GM21717 (cell line): ENCODE results near the gene GABBR2.
"Not testable (repeated sequence)": the region's sequence is repeated elsewhere in the genome, so short reads cannot be mapped to it uniquely, and the experiment has no call there.

Source experiments
- ATAC-seq: cut with Tn5 transposase; IDR thresholded peaks from one replicate; pipeline ENCODE4 v1.9.1; 2021; ENCODE audit warnings: mild to moderate bottlenecking, moderate library complexity; ENCODE audit not compliant: unreplicated experiment

The GABBR2 gene

DNA sequence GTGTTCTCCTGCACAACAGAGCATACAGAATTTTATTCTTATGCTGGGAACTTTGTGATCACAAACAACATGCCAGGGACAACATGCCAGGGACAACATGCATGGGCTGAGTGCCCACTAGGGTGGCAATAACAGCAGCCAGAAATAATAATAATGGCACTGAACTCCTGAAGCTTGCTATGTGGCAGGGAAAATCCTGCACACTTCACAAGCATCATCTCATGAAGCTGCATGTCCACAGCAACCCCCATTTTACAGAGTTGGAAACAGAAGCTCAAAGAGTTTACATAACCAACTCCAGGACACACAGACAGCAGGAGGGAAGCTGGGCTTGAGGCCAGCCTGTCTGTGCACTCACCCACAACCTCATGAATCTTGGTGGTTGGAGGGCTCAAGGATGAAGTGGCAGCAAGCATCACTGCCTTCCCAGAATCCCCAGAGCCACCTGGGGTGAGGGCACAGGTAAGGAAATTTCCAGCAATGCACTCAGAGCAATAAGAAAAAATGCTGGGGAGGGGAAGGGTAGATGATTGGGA lies 111.4 kb downstream of the GABBR2 start:
- ATAC-seq: no peak

DNA sequence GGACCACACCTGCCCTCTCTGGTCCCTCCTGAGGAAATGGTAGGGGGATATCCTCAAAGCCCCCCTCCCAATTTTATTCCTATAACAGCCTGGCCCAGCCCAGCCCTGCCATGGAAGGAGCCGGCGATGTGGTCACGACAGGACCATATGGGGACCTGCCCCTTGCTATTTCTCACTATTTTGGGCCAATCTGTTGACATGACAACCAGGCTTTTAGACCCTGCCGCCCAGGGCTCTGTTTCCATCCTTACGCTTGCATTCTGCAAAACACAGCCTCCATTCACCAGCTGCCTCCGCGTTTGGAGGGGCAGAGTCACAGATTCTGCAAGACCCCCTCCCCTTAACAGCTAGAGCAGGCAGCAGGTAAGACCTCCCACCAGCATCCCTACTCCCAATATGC lies 112.2 kb downstream of the GABBR2 start:
- ATAC-seq: no peak

- no peak for ATAC-seq
Measured at GRCh38 chr9:98594546-98595160, 114.1 kb downstream of the GABBR2 start.

GRCh38 chr9:98593354-98594253 lies 115.1 kb downstream of the GABBR2 start:
- ATAC-seq: no peak

DNA sequence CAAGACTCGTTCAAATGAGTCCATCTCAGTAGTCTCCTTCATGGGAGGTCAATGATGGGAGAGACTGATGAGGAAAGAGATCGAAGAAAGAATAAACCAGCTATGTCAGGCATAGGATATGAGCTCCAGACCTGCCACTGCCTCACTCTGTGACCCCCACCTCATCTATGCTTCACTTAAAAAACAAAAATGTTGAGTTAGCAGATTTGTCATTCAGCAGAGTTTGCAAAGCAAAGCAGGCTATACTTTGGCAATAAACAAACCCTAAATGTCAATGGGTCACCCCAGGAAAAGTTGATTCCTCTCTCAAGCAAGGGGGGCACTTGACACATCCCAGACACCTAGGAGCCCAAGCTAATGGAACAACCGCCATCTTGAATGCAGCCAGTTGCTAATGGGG lies 117.0 kb downstream of the GABBR2 start:
- no peak for ATAC-seq

GRCh38 chr9:98590101-98590500 lies 118.6 kb downstream of the GABBR2 start:
- ATAC-seq: no peak

- no peak for ATAC-seq
Measured at GRCh38 chr9:98589102-98589501, 119.6 kb downstream of the GABBR2 start.

GRCh38 chr9:98584853-98585438 lies 123.8 kb downstream of the GABBR2 start:
- ATAC-seq: not testable (repeated sequence)

DNA sequence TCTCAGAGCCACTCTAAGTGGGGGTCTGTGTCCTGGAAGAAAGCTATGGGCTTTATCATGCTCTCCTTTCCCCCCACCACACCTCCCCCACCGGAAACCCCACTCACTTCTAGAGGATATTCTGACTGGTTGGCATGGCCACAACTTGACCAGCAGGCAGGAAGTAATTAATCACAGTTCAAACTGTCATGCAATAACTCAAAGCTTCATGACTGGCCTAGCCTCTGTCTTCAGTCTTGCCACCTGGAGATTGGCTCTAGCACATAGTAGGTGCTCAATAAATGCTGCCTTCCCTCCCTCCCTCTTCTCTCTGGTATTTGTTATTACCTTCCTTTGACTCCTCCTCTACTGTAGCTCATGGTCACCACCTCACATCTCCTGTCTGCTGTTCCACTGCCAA lies 124.7 kb downstream of the GABBR2 start:
- no peak for ATAC-seq

DNA sequence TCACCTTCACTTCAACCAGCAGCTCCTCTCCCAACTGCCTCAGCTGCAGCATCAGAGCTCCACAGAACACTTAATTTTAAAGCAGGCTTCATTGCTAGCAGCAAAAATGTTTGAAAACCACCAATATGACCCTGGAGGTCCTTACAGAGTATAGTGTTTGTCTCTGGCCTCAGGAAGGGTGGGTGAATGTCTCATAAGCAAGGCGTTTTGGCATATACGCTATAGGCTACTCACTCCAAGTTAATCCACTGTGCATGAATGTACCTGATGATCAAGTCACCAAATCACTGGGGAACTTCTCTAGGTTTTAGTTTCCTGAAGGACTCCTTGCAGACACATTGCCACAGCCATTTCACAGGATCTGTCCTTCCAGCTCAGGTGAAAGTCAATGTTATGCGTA lies 125.3 kb downstream of the GABBR2 start:
- ATAC-seq: no peak

GRCh38 chr9:98580956-98581355 lies 127.8 kb downstream of the GABBR2 start:
- ATAC-seq: no peak

DNA sequence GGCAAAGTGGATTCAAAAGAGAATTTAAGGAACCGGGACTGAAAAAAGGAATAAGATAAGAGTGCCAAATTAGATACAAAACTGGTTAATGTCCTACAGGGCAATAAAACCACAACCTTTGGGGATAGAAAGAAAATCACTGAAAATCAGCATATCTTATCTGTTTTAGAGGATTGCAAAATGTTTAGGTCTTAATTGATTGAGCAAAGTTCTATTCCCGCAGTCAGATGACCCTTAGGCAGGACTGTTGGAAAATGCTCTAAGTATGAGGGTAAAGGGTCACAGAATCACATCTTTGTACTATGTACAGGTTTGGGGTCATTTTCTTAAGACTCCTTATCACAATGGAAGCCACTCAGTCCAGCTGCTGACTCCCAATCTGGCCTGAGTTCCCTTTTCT lies 129.0 kb downstream of the GABBR2 start:
- no peak for ATAC-seq

DNA sequence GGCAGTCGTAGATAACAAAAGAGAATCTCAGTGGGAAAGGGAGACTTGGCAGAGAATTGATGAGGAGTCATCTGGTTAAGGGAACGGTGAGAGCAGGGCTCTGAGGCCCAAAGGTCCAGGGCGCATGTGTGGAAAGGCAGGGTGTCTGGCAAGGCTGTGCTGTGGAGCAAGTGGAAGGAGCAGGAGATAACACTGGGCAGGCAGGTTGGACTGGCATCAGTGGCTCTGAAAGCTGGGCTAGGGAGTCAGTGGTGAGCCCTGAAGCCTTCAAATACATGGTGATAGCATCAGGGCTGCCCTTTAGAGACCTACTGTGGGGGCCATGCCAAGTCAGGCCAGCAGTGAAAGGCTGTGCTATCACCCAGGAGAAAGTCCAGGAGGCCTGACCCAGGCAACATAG lies 131.3 kb downstream of the GABBR2 start:
- ATAC-seq: no peak

DNA sequence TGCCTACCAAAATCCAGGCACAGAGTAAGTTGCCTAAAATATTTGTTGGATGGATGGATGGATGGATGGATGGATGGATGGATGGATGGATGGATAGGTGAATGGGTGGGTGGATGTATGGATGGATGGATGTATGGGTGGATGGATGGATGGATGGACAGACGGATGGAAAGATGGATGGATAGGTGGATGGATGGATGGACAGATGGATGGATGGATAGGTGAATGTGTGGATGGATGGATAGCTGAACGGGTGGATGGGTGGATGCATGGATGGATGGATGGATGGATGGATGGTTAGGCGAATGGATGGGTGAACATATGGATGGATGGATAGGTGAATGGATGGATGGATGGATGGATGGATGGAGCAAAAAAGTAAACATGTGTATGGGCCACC lies 131.9 kb downstream of the GABBR2 start:
- no peak for ATAC-seq

GRCh38 chr9:98576354-98576753 lies 132.4 kb downstream of the GABBR2 start:
- no peak for ATAC-seq

DNA sequence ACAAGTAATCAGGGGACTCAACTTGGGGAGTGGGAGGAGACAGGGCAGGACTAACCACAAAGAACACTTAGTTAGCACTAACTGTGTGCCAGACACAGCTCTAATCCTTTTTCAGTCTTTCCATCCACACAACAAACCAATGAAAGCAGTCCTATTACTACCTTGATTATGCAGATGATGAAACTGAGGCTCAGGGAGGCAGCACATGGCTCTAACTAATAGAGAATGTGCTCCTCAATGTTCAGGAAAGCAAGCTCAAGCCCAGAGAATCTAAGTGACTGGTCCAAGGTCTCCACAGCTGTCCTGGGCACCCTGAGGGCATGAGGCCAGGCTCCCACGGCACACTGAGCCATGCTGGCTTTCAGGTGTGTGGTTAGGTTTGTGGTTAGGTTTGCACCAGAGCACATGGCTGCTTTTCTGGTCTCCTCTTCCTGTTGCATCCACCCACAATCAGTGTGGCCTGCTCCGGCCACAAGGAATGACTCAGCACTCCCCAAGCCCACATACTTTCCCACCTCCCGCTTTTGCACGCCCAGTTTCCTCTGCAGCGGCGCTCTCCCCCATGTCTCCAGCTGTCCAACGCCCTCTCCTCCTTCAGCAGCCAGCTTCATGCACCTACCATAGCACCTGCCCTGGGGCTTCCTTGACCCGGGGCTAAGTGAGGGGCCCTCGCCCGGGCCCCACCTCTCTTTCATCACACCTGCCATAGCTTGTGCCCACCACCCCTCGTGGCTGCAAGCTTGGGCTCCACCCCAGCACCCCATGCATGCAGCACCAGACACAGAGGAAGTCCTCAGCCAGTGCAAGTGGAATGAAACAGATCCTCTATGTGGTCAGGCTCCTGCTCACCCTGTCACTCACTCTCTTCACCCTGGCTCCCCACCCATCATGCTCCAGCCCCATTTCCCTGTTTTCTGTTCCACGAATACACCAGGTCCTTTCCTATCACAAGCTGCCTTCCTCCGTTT lies 133.1 kb downstream of the GABBR2 start:
- ATAC-seq: peak; percentile 91

DNA sequence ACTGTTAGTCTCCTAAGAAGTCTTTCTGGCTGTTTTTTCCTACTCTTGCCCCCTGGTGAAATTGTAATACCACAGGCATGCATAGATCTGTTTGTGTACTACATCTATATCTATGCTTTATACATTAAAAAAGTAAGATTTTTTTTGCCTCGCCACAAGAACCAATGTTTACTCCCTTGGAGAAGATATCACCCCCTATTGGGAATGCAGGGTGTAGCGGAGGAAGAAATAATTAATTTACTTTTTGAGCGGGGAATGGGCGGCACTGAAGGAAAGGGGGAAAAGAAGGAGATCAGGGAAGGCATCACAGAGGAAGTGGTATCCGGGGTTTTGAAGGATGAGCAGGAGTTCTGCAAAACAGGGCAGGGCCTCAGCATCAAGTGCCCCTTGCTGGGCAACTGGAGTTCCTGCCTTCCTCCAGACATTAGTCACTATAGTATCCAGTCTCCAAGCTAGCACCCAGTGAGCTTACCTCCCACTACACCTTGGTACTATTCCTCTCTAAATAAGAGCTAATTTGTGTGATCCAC lies 134.9 kb downstream of the GABBR2 start:
- no peak for ATAC-seq

- no peak for ATAC-seq
Measured at GRCh38 chr9:98572796-98573195, 135.9 kb downstream of the GABBR2 start.

DNA sequence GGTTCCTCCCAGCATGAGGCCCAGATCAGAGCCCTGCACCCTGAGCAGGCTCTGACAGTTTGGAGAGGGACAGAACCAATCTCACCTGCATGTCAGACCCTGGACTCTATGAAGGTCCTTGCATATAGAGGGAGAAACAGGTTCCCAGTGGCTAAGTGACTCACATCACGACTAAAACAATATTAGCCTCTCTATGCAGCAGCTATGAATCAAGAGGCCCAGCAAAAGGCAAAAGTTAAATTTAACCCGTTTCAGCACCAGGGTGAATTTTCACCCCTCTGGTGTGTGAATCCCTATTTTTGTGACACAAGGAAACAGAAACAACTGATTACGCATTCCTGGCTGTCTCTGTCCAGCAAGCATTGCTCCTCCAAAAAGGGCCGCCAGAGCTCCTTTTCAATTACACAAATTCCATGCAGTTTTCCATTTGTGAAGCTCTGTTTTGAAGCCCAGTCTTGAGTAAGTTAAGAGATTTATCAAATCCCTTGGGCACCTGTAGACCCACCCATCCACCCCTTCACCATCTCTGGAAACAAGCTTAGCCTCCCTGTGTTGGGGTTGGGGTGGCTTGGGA lies 136.6 kb downstream of the GABBR2 start:
- no peak for ATAC-seq

DNA sequence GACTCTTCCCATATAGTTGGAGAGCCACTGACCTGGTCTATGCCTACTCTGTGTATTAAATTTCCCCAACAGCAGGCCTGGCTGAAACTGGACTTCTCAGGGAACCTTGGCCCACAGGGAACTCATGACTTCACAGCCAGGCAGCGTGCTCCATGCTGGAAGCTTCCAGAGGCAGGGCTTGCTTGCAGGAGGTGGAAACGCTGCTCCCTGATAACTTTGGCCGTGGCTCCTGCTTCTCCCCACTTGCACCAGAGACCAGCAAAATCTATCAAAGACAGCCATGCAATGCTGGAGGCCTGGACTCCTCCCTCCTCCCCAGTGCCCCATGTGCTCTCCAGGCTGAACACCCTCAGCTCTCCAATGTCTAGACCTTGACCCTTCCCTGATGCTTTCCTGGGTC lies 137.1 kb downstream of the GABBR2 start:
- ATAC-seq: no peak
